ENCODE results near the gene NLGN3. TPM values are rescaled to one million over a fixed set of nuclear protein-coding genes. Genes with fewer than 3 reads are reported as not detected.

Gene NLGN3
- total RNA-seq, 1 experiment from 2014 or later, result 2.1 TPM

DNA sequence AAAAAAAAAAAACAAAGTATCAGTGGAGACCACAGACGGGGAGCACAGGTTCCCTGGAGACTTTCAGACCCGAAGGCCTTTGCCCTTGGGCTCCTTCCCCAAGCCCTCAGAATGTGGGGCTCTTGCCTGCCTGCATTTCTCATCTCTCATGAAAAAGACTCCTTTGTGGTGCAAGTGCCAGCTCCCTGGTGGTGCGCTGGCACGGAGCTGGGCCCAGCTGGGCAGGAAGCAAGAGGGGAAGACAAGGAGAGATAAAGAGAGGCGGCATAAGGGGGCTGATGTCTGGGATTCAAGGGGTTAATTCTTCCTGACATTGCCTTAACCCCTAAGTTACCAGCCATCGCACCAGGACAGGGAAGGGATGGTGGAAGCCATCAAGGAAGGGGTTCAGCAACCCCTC lies 21.8 kb downstream of the NLGN3 start:
- CTCF ChIA-PET, result no interaction called here
- no peak overlapping the region for H3K4me3 Mint-ChIP-seq (ENCODE audit: low read depth, unreplicated experiment)
- H3K27ac Mint-ChIP-seq (ENCODE audit: unreplicated experiment), result no peak overlapping the region
- intact Hi-C loops (cut with micrococcal nuclease; ENCODE audit: unreplicated experiment), result no loop called here
- no peaks in the 10 kb centered on the region for H3K9me3 Mint-ChIP-seq (ENCODE audit: low read depth, unreplicated experiment)
- BruUV-seq (replicated peaks), result no TSS peak
- peaks cover 20% of the 10 kb centered on the region for H3K27me3 Mint-ChIP-seq (ENCODE audit: unreplicated experiment)
- no peak for DNase-seq
- peaks cover 2% of the 10 kb centered on the region for H3K36me3 Mint-ChIP-seq (ENCODE audit: insufficient read depth, unreplicated experiment)
- no peak for TF ChIP-seq CTCF (IDR thresholded peaks at IDR 0.05; ENCODE audit: unreplicated experiment)
- no peaks in the 10 kb centered on the region for H3K4me1 Mint-ChIP-seq (ENCODE audit: low read depth, unreplicated experiment)

- no peak for DNase-seq
- intact Hi-C loops (cut with micrococcal nuclease; ENCODE audit: unreplicated experiment), result no loop called here
- CTCF ChIA-PET, result interaction anchor here (0.6 kb wide), 1 partner anchor 197 kb away, joined by 5 read pairs; no protein-coding TSS in a partner anchor
- peaks cover 20% of the 10 kb centered on the region for H3K27me3 Mint-ChIP-seq (ENCODE audit: unreplicated experiment)
- H3K4me3 Mint-ChIP-seq (ENCODE audit: low read depth, unreplicated experiment), result no peak overlapping the region
- H3K27ac Mint-ChIP-seq (ENCODE audit: unreplicated experiment), result no peak overlapping the region
- peaks cover 4% of the 10 kb centered on the region for H3K36me3 Mint-ChIP-seq (ENCODE audit: insufficient read depth, unreplicated experiment)
- H3K9me3 Mint-ChIP-seq (ENCODE audit: low read depth, unreplicated experiment), result no peaks in the 10 kb centered on the region
- TF ChIP-seq CTCF (IDR thresholded peaks at IDR 0.05; ENCODE audit: unreplicated experiment), result no peak
- H3K4me1 Mint-ChIP-seq (ENCODE audit: low read depth, unreplicated experiment), result no peaks in the 10 kb centered on the region
- no TSS peak for BruUV-seq (replicated peaks)
Observed at GRCh38 chrX:71167031-71167781, 22.6 kb downstream of the NLGN3 start.

DNA sequence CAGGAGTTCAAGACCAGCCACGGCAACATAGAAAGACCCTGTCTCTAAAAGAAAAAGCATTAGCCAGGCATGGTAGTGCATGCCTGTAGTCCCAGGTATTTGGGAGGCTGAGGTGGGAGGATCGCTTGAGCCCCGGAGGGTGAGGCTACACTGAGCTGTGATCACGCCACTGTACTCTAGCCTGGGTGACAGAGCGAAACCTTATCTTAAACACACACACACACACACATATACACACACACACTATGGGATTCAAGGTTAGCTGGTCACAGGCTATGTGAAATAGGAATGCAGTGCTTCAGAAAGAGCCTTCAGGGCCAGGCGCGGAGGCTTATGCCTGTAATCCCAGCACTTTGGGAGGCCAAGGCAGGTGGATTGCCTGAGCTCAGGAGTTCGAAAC lies 23.5 kb downstream of the NLGN3 start:
- CTCF ChIA-PET, result no interaction called here
- DNase-seq, result no peak
- intact Hi-C loops (cut with micrococcal nuclease; ENCODE audit: unreplicated experiment), result no loop called here
- BruUV-seq (replicated peaks), result no TSS peak
- Mint-ChIP-seq H3K4me1 (ENCODE audit: low read depth, unreplicated experiment) (no peaks in the 10 kb centered on the region), H3K27me3 (ENCODE audit: unreplicated experiment) (peaks cover 18% of the 10 kb centered on the region), H3K27ac (ENCODE audit: unreplicated experiment) (no peak overlapping the region), H3K9me3 (ENCODE audit: low read depth, unreplicated experiment) (no peaks in the 10 kb centered on the region), H3K4me3 (ENCODE audit: low read depth, unreplicated experiment) (no peak overlapping the region), H3K36me3 (ENCODE audit: insufficient read depth, unreplicated experiment) (peaks cover 4% of the 10 kb centered on the region)
- TF ChIP-seq CTCF (IDR thresholded peaks at IDR 0.05; ENCODE audit: unreplicated experiment), result no peak

DNA sequence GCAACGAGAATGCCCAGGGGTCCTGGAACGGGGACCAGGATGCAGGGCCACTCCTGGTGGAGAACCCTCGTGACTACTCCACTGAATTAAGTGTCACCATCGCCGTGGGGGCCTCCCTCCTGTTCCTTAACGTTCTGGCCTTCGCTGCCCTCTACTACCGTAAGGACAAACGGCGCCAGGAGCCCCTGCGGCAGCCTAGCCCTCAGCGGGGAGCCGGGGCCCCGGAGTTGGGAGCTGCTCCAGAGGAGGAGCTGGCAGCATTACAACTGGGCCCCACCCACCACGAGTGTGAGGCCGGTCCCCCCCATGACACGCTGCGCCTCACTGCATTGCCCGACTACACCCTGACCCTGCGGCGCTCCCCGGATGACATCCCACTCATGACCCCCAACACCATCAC lies 24.9 kb downstream of the NLGN3 start:
- Mint-ChIP-seq H3K27ac (ENCODE audit: unreplicated experiment) (no peak overlapping the region), H3K4me3 (ENCODE audit: low read depth, unreplicated experiment) (no peak overlapping the region), H3K4me1 (ENCODE audit: low read depth, unreplicated experiment) (no peaks in the 10 kb centered on the region), H3K9me3 (ENCODE audit: low read depth, unreplicated experiment) (no peaks in the 10 kb centered on the region), H3K27me3 (ENCODE audit: unreplicated experiment) (peaks cover 18% of the 10 kb centered on the region), H3K36me3 (ENCODE audit: insufficient read depth, unreplicated experiment) (peaks cover 4% of the 10 kb centered on the region)
- no TSS peak for BruUV-seq (replicated peaks)
- CTCF ChIA-PET, result interaction anchor here (0.6 kb wide), 1 partner anchor 94 kb away, joined by 7 read pairs; no protein-coding TSS in a partner anchor
- no peak for TF ChIP-seq CTCF (IDR thresholded peaks at IDR 0.05; ENCODE audit: unreplicated experiment)
- intact Hi-C loops (cut with micrococcal nuclease; ENCODE audit: unreplicated experiment), result no loop called here
- DNase-seq, result no peak
